Mucosa of descending colon (tissue), 3 donors: Measurements from ENCODE around the gene CTR9. TPM values are rescaled to one million over a fixed set of nuclear protein-coding genes. Genes with fewer than 3 reads are reported as not detected.
A peak's percentile ranks its signal among the peaks of the same experiment; 100 is the strongest.

Experiments
- ATAC-seq: fragments of 200-7000 bp; cut with Tn5 transposase; one replicate; pipeline ENCODE4 v1.9.1; 2020; ENCODE audit warnings: mild to moderate bottlenecking, moderate library complexity
- DNase-seq, 3 donors: peaks; one replicate each; pipeline ENCODE4 v3.0.0-alpha.2; 2020
- H3K36me3 ChIP-seq: fragments of 200-600 bp; one replicate; pipeline ENCODE4 v1.8.0; 2021; ENCODE audit warnings: low read depth, mild to moderate bottlenecking
- H3K4me1 ChIP-seq: fragments of 200-600 bp; one replicate; pipeline ENCODE4 v1.8.0; 2021; ENCODE audit warnings: low read depth, mild to moderate bottlenecking
- H3K4me3 ChIP-seq: fragments of 200-600 bp; one replicate; pipeline ENCODE4 v1.8.0; 2021; ENCODE audit warnings: mild to moderate bottlenecking
- H3K9me3 ChIP-seq: fragments of 200-600 bp; one replicate; pipeline ENCODE4 v1.8.0; 2021; ENCODE audit warnings: mild to moderate bottlenecking
- CTCF ChIP-seq: fragments of 200-600 bp; IDR thresholded peaks from one replicate; pipeline ENCODE4 v1.8.0; 2022; ENCODE audit warnings: antibody characterized with exemption, mild to moderate bottlenecking
- intact Hi-C, 2 donors: fragments of 100-400 bp; cut with DNase I in 1 of 2; cut with micrococcal nuclease in 1 of 2; formaldehyde crosslinking; loops; one replicate each; pipeline versions ENCODE4 v1.11.0 to v1.11.1; 2022; cut with DNase I, micrococcal nuclease
- total RNA-seq, 3 donors: library from RNA; stranded (reverse); fragmentation: NEBNext Ultra II Directional in 2 of 3; extraction: Animal tissue kit (Norgen Biotek cat#: 25700) in 2 of 3; gene quantifications; one replicate each; pipeline versions ENCODE4 v1.2.1 to v1.2.4, GENCODE V29; 2021 to 2023
- donor health status: DM: no; HTN: no; CAD: no; lungs with moderate emphysema.
- donor health status: DM: no; HTN: no; CAD: no.
- donor health status: DM: no; HTN: yes; CAD: no.

The CTR9 gene
- total RNA-seq, 3 donors from 2014 or later, result 27.1 to 30.9 (median 27.4) TPM

GRCh38 chr11:10763766-10764165 lies 12.7 kb downstream of the CTR9 start:
- ATAC-seq, result no peak
- no peak for DNase-seq
- Histone ChIP-seq H3K4me1 (no peaks in the 10 kb centered on the region), H3K36me3 (peaks cover 10% of the 10 kb centered on the region), H3K4me3 (no peak overlapping the region), H3K9me3 (no peaks in the 10 kb centered on the region)
- intact Hi-C loops, result no loop called here
- TF ChIP-seq CTCF, result no peak

- intact Hi-C loops, result no loop called here
- H3K36me3 ChIP-seq, result peaks cover 10% of the 10 kb centered on the region
- DNase-seq, result no peak
Observed at GRCh38 chr11:10764412-10764811, 13.4 kb downstream of the CTR9 start.

GRCh38 chr11:10770626-10771254 lies 19.7 kb downstream of the CTR9 start:
- DNase-seq (peak in 2 of 3 donors; percentile 43 to 71), ATAC-seq (peak; percentile 59)
- intact Hi-C loops, result no loop called here
- Histone ChIP-seq H3K4me3 (no peak overlapping the region), H3K9me3 (no peaks in the 10 kb centered on the region), H3K36me3 (peaks cover 15% of the 10 kb centered on the region), H3K4me1 (no peaks in the 10 kb centered on the region)
- no peak for TF ChIP-seq CTCF

More at GRCh38 chr11:10764412-10764811, 13.4 kb downstream of the CTR9 start:
- H3K4me3 ChIP-seq, result no peak overlapping the region
- TF ChIP-seq CTCF, result no peak
- ATAC-seq, result no peak
- H3K9me3 ChIP-seq, result no peaks in the 10 kb centered on the region
- H3K4me1 ChIP-seq, result no peaks in the 10 kb centered on the region

GRCh38 chr11:10771457-10771856 lies 20.4 kb downstream of the CTR9 start:
- H3K9me3 ChIP-seq, result no peaks in the 10 kb centered on the region
- peaks cover 15% of the 10 kb centered on the region for H3K36me3 ChIP-seq
- H3K4me1 ChIP-seq, result no peaks in the 10 kb centered on the region
- no peak overlapping the region for H3K4me3 ChIP-seq
- TF ChIP-seq CTCF, result no peak
- ATAC-seq (no peak), DNase-seq (no peak)
- intact Hi-C loops, result no loop called here

GRCh38 chr11:10774811-10775210 lies 23.8 kb downstream of the CTR9 start:
- intact Hi-C loops, result no loop called here
- H3K4me1 ChIP-seq, result no peaks in the 10 kb centered on the region
- H3K4me3 ChIP-seq, result no peak overlapping the region
- peaks cover 15% of the 10 kb centered on the region for H3K36me3 ChIP-seq
- no peaks in the 10 kb centered on the region for H3K9me3 ChIP-seq
- no peak for ATAC-seq
- DNase-seq, result no peak
- TF ChIP-seq CTCF, result no peak

GRCh38 chr11:10777393-10777793 lies 26.3 kb downstream of the CTR9 start:
- intact Hi-C loops, result no loop called here
- DNase-seq, result no peak
- ATAC-seq, result no peak
- Histone ChIP-seq H3K9me3 (no peaks in the 10 kb centered on the region), H3K4me1 (no peaks in the 10 kb centered on the region), H3K4me3 (no peak overlapping the region), H3K36me3 (peaks cover 7% of the 10 kb centered on the region)
- TF ChIP-seq CTCF, result no peak
